Left ventricle myocardium inferior (tissue), 1 donor: ENCODE data around the gene RAB44. TPM values are rescaled to one million over a fixed set of nuclear protein-coding genes. Genes with fewer than 3 reads are reported as not detected.
A peak's percentile ranks its signal among the peaks of the same experiment; 100 is the strongest.

Experiments
- DNase-seq: peaks from one replicate; pipeline ENCODE4 v3.0.0-alpha.2; 2020
- H3K27ac ChIP-seq: fragments of 200-600 bp; replicated peaks from 2 replicates; pipeline ENCODE4 v1.8.0; 2021
- H3K27me3 ChIP-seq: fragments of 200-600 bp; 2 replicates; pipeline ENCODE4 v1.8.0; 2021; ENCODE audit warnings: low read depth
- H3K36me3 ChIP-seq: fragments of 200-600 bp; 2 replicates; pipeline ENCODE4 v1.8.0; 2021
- H3K4me1 ChIP-seq: fragments of 200-600 bp; 2 replicates; pipeline ENCODE4 v1.8.0; 2021
- H3K4me3 ChIP-seq: fragments of 200-600 bp; 2 replicates; pipeline ENCODE4 v1.8.0; 2021; ENCODE audit warnings: mild to moderate bottlenecking, moderate library complexity
- H3K9me3 ChIP-seq: fragments of 200-600 bp; replicated peaks from 2 replicates; pipeline ENCODE4 v1.8.0; 2021
- CTCF ChIP-seq: fragments of 200-600 bp; IDR thresholded peaks from 2 replicates; pipeline ENCODE4 v1.8.0; 2021; ENCODE audit warnings: antibody characterized with exemption, mild to moderate bottlenecking, borderline replicate concordance
- intact Hi-C: fragments of 100-400 bp; cut with micrococcal nuclease; formaldehyde crosslinking; loops from one replicate; pipeline ENCODE4 v1.11.0; 2022
- total RNA-seq: library from RNA; stranded (reverse); fragmentation: NEBNext Ultra II Directional; extraction: Animal tissue kit (Norgen Biotek cat#: 25700); gene quantifications from one replicate; pipeline ENCODE4 v1.2.1, GENCODE V29; 2021
- donor health status: DM: no; HTN: yes; CAD: no; lungs with severe emphysema.

Gene RAB44
- total RNA-seq, 1 donor from 2014 or later: 0.05 TPM

- H3K27ac ChIP-seq: peak overlapping the region; percentile 19
- no peak for TF ChIP-seq CTCF
- intact Hi-C loops: no loop called here
- H3K4me3 ChIP-seq: no peak overlapping the region
- no peaks in the 10 kb centered on the region for H3K27me3 ChIP-seq
- no peaks in the 10 kb centered on the region for H3K36me3 ChIP-seq
- no peaks in the 10 kb centered on the region for H3K9me3 ChIP-seq
- H3K4me1 ChIP-seq: peaks cover 22% of the 10 kb centered on the region
- no peak for DNase-seq
Measured at GRCh38 chr6:36740818-36741179, 43.2 kb downstream of the RAB44 start.

- intact Hi-C loops: no loop called here
- H3K27ac ChIP-seq: no peak overlapping the region
- peaks cover 13% of the 10 kb centered on the region for H3K4me1 ChIP-seq
- no peak for TF ChIP-seq CTCF
- H3K36me3 ChIP-seq: no peaks in the 10 kb centered on the region
- no peaks in the 10 kb centered on the region for H3K9me3 ChIP-seq
- no peak overlapping the region for H3K4me3 ChIP-seq
- DNase-seq: no peak
- H3K27me3 ChIP-seq: no peaks in the 10 kb centered on the region
Measured at GRCh38 chr6:36742146-36742545, 44.5 kb downstream of the RAB44 start.

- Histone ChIP-seq H3K27ac (no peak overlapping the region), H3K36me3 (no peaks in the 10 kb centered on the region), H3K4me3 (no peak overlapping the region), H3K9me3 (no peaks in the 10 kb centered on the region), H3K4me1 (peaks cover 13% of the 10 kb centered on the region), H3K27me3 (no peaks in the 10 kb centered on the region)
- no peak for TF ChIP-seq CTCF
- intact Hi-C loops: no loop called here
- DNase-seq: no peak
Measured at GRCh38 chr6:36743032-36743431, 45.4 kb downstream of the RAB44 start.

GRCh38 chr6:36743538-36744303 is 46.1 kb downstream of the RAB44 start:
- no peak for DNase-seq
- intact Hi-C loops: no loop called here
- no peaks in the 10 kb centered on the region for H3K36me3 ChIP-seq
- H3K27ac ChIP-seq: no peak overlapping the region
- peaks cover 6% of the 10 kb centered on the region for H3K9me3 ChIP-seq
- no peak for TF ChIP-seq CTCF
- H3K4me1 ChIP-seq: peaks cover 13% of the 10 kb centered on the region
- no peaks in the 10 kb centered on the region for H3K27me3 ChIP-seq
- no peak overlapping the region for H3K4me3 ChIP-seq

- Histone ChIP-seq H3K4me3 (no peak overlapping the region), H3K36me3 (no peaks in the 10 kb centered on the region), H3K4me1 (peaks cover 13% of the 10 kb centered on the region), H3K27ac (no peak overlapping the region), H3K9me3 (peaks cover 10% of the 10 kb centered on the region), H3K27me3 (no peaks in the 10 kb centered on the region)
- no peak for DNase-seq
- intact Hi-C loops: no loop called here
- no peak for TF ChIP-seq CTCF
Measured at GRCh38 chr6:36744304-36744673, 46.7 kb downstream of the RAB44 start.
